OCI-LY3 (cell line): Measurements from ENCODE around the gene TTYH2.

Experiments
- H2AFZ ChIP-seq: fragments of 200-600, 300-600 bp; shearing (Covaris generic); 2 replicates; pipeline ENCODE4 v1.6.0; 2014; ENCODE audit warnings: antibody characterized with exemption, low read depth, low read length
- H3K27ac ChIP-seq: fragments of 200-600, 300-600 bp; sonication (generic); 2 replicates; pipeline ENCODE4 v1.5.1; 2014; ENCODE audit warnings: mild to moderate bottlenecking, low read length, moderate library complexity, mixed read lengths
- H3K27me3 ChIP-seq: fragments of 200-600, 300-600 bp; sonication (generic); 2 replicates; pipeline ENCODE4 v1.6.1; 2014; ENCODE audit warnings: low read depth, low read length, mixed read lengths
- H3K36me3 ChIP-seq: fragments of 200-600, 300-600 bp; sonication (generic); replicated peaks from 2 replicates; pipeline ENCODE3; 2014; ENCODE audit warnings: low read depth, low read length, mixed read lengths
- H3K4me1 ChIP-seq: fragments of 300-600, 200-600 bp; sonication (generic); 2 replicates; pipeline ENCODE4 v1.6.1; 2014; ENCODE audit warnings: low read length, mixed read lengths
- H3K4me2 ChIP-seq: fragments of 200-600, 300-600 bp; sonication (generic); 2 replicates; pipeline ENCODE4 v1.6.1; 2014; ENCODE audit warnings: low read length, mixed read lengths
- H3K4me3 ChIP-seq: fragments of 300-600, 200-600 bp; sonication (generic); 2 replicates; pipeline ENCODE4 v1.5.1; 2014; ENCODE audit warnings: antibody characterized with exemption, mild to moderate bottlenecking, low read length, moderate library complexity
- H3K79me2 ChIP-seq: fragments of 300-600, 200-600 bp; shearing (Covaris generic); 2 replicates; pipeline ENCODE4 v1.6.1; 2014; ENCODE audit warnings: mild to moderate bottlenecking, low read length, mixed read lengths
- H3K9ac ChIP-seq: fragments of 300-600, 200-600 bp; shearing (Covaris generic); 2 replicates; pipeline ENCODE4 v1.6.0; 2014; ENCODE audit warnings: mild to moderate bottlenecking, low read length, moderate library complexity
- H3K9me3 ChIP-seq: fragments of 200-600, 300-600 bp; shearing (Covaris generic); 2 replicates; pipeline ENCODE4 v1.6.1; 2014; ENCODE audit warnings: low read length, mixed read lengths; ENCODE audit not compliant: insufficient read depth
- H4K20me1 ChIP-seq: fragments of 200-600, 300-600 bp; sonication (generic); 2 replicates; pipeline ENCODE4 v1.6.1; 2016; ENCODE audit warnings: low read length, mixed read lengths; ENCODE audit not compliant: insufficient read depth
- CTCF ChIP-seq: fragments of 200-600, 300-600 bp; sonication (generic); IDR thresholded peaks from 2 replicates; pipeline ENCODE4 v1.5.1; 2014; ENCODE audit warnings: antibody characterized with exemption, low read length, low read depth
- EZH2phosphoT487 ChIP-seq: fragments of 200-600 bp; shearing (Covaris generic); IDR thresholded peaks from 2 replicates; pipeline ENCODE4 v1.6.1; 2018; ENCODE audit warnings: antibody characterized with exemption, mixed run types, low read depth

TTYH2 gene

GRCh38 chr17:74271281-74271680, 57.9 kb downstream of the TTYH2 start:
- Histone ChIP-seq H3K79me2 (no peaks in the 10 kb centered on the region), H3K27ac (no peak overlapping the region), H3K4me1 (no peaks in the 10 kb centered on the region), H3K4me2 (no peak overlapping the region), H2AFZ (no peak overlapping the region), H3K27me3 (no peaks in the 10 kb centered on the region), H4K20me1 (no peaks in the 10 kb centered on the region), H3K9me3 (no peaks in the 10 kb centered on the region), H3K9ac (no peak overlapping the region), H3K4me3 (no peak overlapping the region), H3K36me3 (no peaks in the 10 kb centered on the region)
- TF ChIP-seq CTCF = no peak
- no peak for TF ChIP-seq EZH2phosphoT487

GRCh38 chr17:74271901-74272561, 58.7 kb downstream of the TTYH2 start:
- no peaks in the 10 kb centered on the region for H3K27me3 ChIP-seq

GRCh38 chr17:74272731-74273201, 59.4 kb downstream of the TTYH2 start:
- no peaks in the 10 kb centered on the region for H3K27me3 ChIP-seq
- no peak overlapping the region for H3K4me2 ChIP-seq
- H3K36me3 ChIP-seq = no peaks in the 10 kb centered on the region
- no peaks in the 10 kb centered on the region for H4K20me1 ChIP-seq
- H2AFZ ChIP-seq = no peak overlapping the region
- H3K79me2 ChIP-seq = no peaks in the 10 kb centered on the region
- H3K9me3 ChIP-seq = no peaks in the 10 kb centered on the region
- H3K4me3 ChIP-seq = no peak overlapping the region
- TF ChIP-seq EZH2phosphoT487 (no peak), CTCF (no peak)
- no peak overlapping the region for H3K27ac ChIP-seq
- no peak overlapping the region for H3K9ac ChIP-seq
- H3K4me1 ChIP-seq = no peaks in the 10 kb centered on the region

More at GRCh38 chr17:74271901-74272561, 58.7 kb downstream of the TTYH2 start:
- H3K4me1 ChIP-seq = no peaks in the 10 kb centered on the region
- no peaks in the 10 kb centered on the region for H3K36me3 ChIP-seq
- no peak overlapping the region for H3K27ac ChIP-seq
- no peak overlapping the region for H3K4me2 ChIP-seq
- no peak overlapping the region for H3K9ac ChIP-seq
- no peaks in the 10 kb centered on the region for H3K79me2 ChIP-seq
- H3K9me3 ChIP-seq = no peaks in the 10 kb centered on the region
- H4K20me1 ChIP-seq = no peaks in the 10 kb centered on the region
- H2AFZ ChIP-seq = no peak overlapping the region
- no peak overlapping the region for H3K4me3 ChIP-seq
- TF ChIP-seq CTCF (no peak), EZH2phosphoT487 (no peak)

GRCh38 chr17:74274060-74274708, 60.8 kb downstream of the TTYH2 start, which contains the start of gene DNAI2:
TSS of gene DNAI2 (plus strand) at chr17:74274234. CDS start at chr17:74281818, 7,584 bp downstream.
- H3K27me3 ChIP-seq = no peaks in the 10 kb centered on the region
- H3K4me3 ChIP-seq = no peak within 1 kb of the TSS
- H3K36me3 ChIP-seq = no peaks in the 10 kb centered on the region
- no peaks in the 10 kb centered on the region for H3K9me3 ChIP-seq
- no peaks in the 10 kb centered on the region for H3K4me1 ChIP-seq
- no peak within 1 kb of the TSS for H3K9ac ChIP-seq
- TF ChIP-seq CTCF = no peak
- TF ChIP-seq EZH2phosphoT487 = no peak
- no peak within 1 kb of the TSS for H3K27ac ChIP-seq
- 0 out of 2 replicates have a peak within 1 kb of the TSS, but pooled peaks have one; percentile 65 for H2AFZ ChIP-seq
- no peaks in the 10 kb centered on the region for H4K20me1 ChIP-seq
- H3K4me2 ChIP-seq = no peak within 1 kb of the TSS
- H3K79me2 ChIP-seq = no peaks in the 10 kb centered on the region
